Measurements from ENCODE around the gene ZFP36L2.

The ZFP36L2 gene

GRCh38 chr2:43250015-43250414 lies 23.6 kb upstream of the ZFP36L2 start:
- no peak for DNase-seq (ENCODE audit: extremely low spot score)
- TF ChIP-seq ARNT (IDR thresholded peaks at IDR 0.05) (no peak), BHLHE40 (IDR thresholded peaks at IDR 0.05; ENCODE audit: borderline replicate concordance) (no peak), FOXA1 (IDR thresholded peaks at IDR 0.05) (no peak), HDGF (IDR thresholded peaks at IDR 0.05; ENCODE audit: borderline replicate concordance) (no peak), ZNF384 (IDR thresholded peaks at IDR 0.05) (no peak), FOXM1 (IDR thresholded peaks at IDR 0.05; ENCODE audit: borderline replicate concordance) (no peak), ELF4 (IDR thresholded peaks at IDR 0.05) (no peak), SUZ12 (IDR thresholded peaks at IDR 0.05) (no peak), TARDBP (IDR thresholded peaks at IDR 0.05) (no peak), SP1 (IDR thresholded peaks at IDR 0.05) (no peak), FOXK2 (IDR thresholded peaks at IDR 0.05) (no peak), L3MBTL2 (conservative IDR thresholded peaks at IDR 0.05) (no peak), CTBP1 (IDR thresholded peaks at IDR 0.05; ENCODE audit: borderline replicate concordance) (no peak), PKNOX1 (IDR thresholded peaks at IDR 0.05) (no peak), NFRKB (IDR thresholded peaks at IDR 0.05) (no peak), LEF1 (IDR thresholded peaks at IDR 0.05; ENCODE audit: borderline replicate concordance) (no peak)
- ChIA-PET POLR2A (no interaction called here), CTCF (interaction anchor here (1.0 kb wide), 1 partner anchor 391 kb away, joined by 3 read pairs; no protein-coding TSS in a partner anchor)

- no peak for DNase-seq (ENCODE audit: extremely low spot score)
- CTCF ChIA-PET: no interaction called here
- TF ChIP-seq LEF1 (IDR thresholded peaks at IDR 0.05; ENCODE audit: borderline replicate concordance) (no peak), BHLHE40 (IDR thresholded peaks at IDR 0.05; ENCODE audit: borderline replicate concordance) (no peak), TARDBP (IDR thresholded peaks at IDR 0.05) (no peak), NFRKB (IDR thresholded peaks at IDR 0.05) (no peak), ZNF384 (IDR thresholded peaks at IDR 0.05) (no peak), FOXK2 (IDR thresholded peaks at IDR 0.05) (no peak), SUZ12 (IDR thresholded peaks at IDR 0.05) (no peak), FOXA1 (IDR thresholded peaks at IDR 0.05) (no peak), PKNOX1 (IDR thresholded peaks at IDR 0.05) (no peak), SP1 (IDR thresholded peaks at IDR 0.05) (no peak), L3MBTL2 (conservative IDR thresholded peaks at IDR 0.05) (no peak), ELF4 (IDR thresholded peaks at IDR 0.05) (no peak), CTBP1 (IDR thresholded peaks at IDR 0.05; ENCODE audit: borderline replicate concordance) (no peak)
- POLR2A ChIA-PET: no interaction called here
Observed at GRCh38 chr2:43248621-43249020, 22.2 kb upstream of the ZFP36L2 start.

- TF ChIP-seq FOXA1 (IDR thresholded peaks at IDR 0.05): no peak
- TF ChIP-seq PKNOX1 (IDR thresholded peaks at IDR 0.05): no peak
- TF ChIP-seq TARDBP (IDR thresholded peaks at IDR 0.05): no peak
- DNase-seq (ENCODE audit: extremely low spot score): no peak
- CTCF ChIA-PET: no interaction called here
- POLR2A ChIA-PET: no interaction called here
Observed at GRCh38 chr2:43246641-43247040, 20.2 kb upstream of the ZFP36L2 start.

DNA sequence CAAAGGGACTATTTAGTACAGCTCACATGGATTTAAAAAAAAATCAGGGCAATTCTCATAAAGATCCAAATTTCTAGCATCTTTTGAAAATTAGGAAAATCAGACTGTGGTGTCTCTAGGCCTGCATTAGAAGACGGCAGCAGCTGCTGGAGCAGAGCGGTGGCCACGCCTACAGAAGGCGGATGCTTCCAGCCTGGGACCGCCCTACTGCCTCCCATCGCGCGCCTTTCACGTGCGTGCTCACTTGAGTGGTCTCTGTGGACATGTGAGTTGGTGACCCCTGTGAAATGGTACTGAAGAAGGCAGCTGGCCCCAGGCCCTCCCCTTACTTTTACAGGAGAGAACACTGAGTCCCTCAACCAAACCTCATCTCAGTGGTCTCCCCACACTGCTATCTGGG lies 15.2 kb upstream of the ZFP36L2 start:
- ChIA-PET POLR2A (no interaction called here), CTCF (no interaction called here)
- TF ChIP-seq FOXK2 (IDR thresholded peaks at IDR 0.05) (no peak), FOXA1 (IDR thresholded peaks at IDR 0.05) (no peak), CTBP1 (IDR thresholded peaks at IDR 0.05; ENCODE audit: borderline replicate concordance) (no peak), ELF4 (IDR thresholded peaks at IDR 0.05) (no peak), PKNOX1 (IDR thresholded peaks at IDR 0.05) (no peak), TARDBP (IDR thresholded peaks at IDR 0.05) (no peak), L3MBTL2 (conservative IDR thresholded peaks at IDR 0.05) (no peak), ARNT (IDR thresholded peaks at IDR 0.05) (no peak), NFRKB (IDR thresholded peaks at IDR 0.05) (no peak), HDGF (IDR thresholded peaks at IDR 0.05; ENCODE audit: borderline replicate concordance) (no peak), BHLHE40 (IDR thresholded peaks at IDR 0.05; ENCODE audit: borderline replicate concordance) (no peak), SP1 (IDR thresholded peaks at IDR 0.05) (no peak), ZNF384 (IDR thresholded peaks at IDR 0.05) (no peak), SUZ12 (IDR thresholded peaks at IDR 0.05) (no peak), FOXM1 (IDR thresholded peaks at IDR 0.05; ENCODE audit: borderline replicate concordance) (no peak), LEF1 (IDR thresholded peaks at IDR 0.05; ENCODE audit: borderline replicate concordance) (no peak)
- no peak for DNase-seq (ENCODE audit: extremely low spot score)

GRCh38 chr2:43240766-43241150 lies 14.4 kb upstream of the ZFP36L2 start:
- ChIA-PET POLR2A (no interaction called here), CTCF (interaction anchor here (0.9 to 1.5 kb wide), 2 partner anchors 12 to 244 kb away, joined by 3 to 6 read pairs; no protein-coding TSS in a partner anchor)
- DNase-seq (ENCODE audit: extremely low spot score): no peak
- no peak for TF ChIP-seq ARNT (IDR thresholded peaks at IDR 0.05)
- no peak for TF ChIP-seq ZNF384 (IDR thresholded peaks at IDR 0.05)
- no peak for TF ChIP-seq FOXM1 (IDR thresholded peaks at IDR 0.05; ENCODE audit: borderline replicate concordance)
- no peak for TF ChIP-seq NFRKB (IDR thresholded peaks at IDR 0.05)
